Heart left ventricle (tissue), 13 donors: ENCODE measurements around the gene PRKACG.

Experiments
- CTCF ChIP-seq, 12 donors: fragments of 200-600 bp; sonication (generic) in 4 of 12; IDR thresholded peaks; one replicate each; pipeline versions ENCODE4 v1.5.0 to v1.8.0; 2018 to 2022; ENCODE audit warnings: antibody characterized with exemption in 12 of 12, mild to moderate bottlenecking in 5 of 12
- POLR2A ChIP-seq, 2 donors: fragments of 450-650 bp; IDR thresholded peaks; one replicate each; pipeline ENCODE4 v1.6.1; 2017; ENCODE audit warnings: antibody characterized with exemption in 2 of 2, mild to moderate bottlenecking in 2 of 2, moderate library complexity in 2 of 2
- donor health status: ischemic (EF 13 %, LVEDD 7.1; RV severe dilation, severe dysfunction).
- donor health status: DM: no; HTN: yes; CAD: no.
- donor health status: DM: no; HTN: no; CAD: no.
- donor health status: ischemic (EF 25% LVEDD 6.9; RV normal size, moderate dysfunction).
- donor health status: ischemic (EF 25% LVEDD 5.7; RV mildly dilated, moderate dysfunction).
- donor health status: ischemic (EF 35%, LVEDD 5.7; RV mildly dilated, moderate dysfunction).
- donor health status: nonischemic (EF 11% LVEDD 7.7; RV severe dilation, severe dysfunction).
- donor health status: DM: yes; HTN: yes; CAD: no.
- donor health status: PGD.
- donor health status: ischemic (EF 29% LVEDD 5.4; RV normal size, mild dysfunction).
- donor health status: nonischemic (EF 23%, LVEDD 6.1; RV moderate dilation, normal function).

GRCh38 chr9:69035438-69036308, 21.8 kb upstream of the PRKACG start, which contains the start of gene FXN:
- TF ChIP-seq CTCF (IDR thresholded peaks at IDR 0.05) (peak; percentile 97 to 100 (median 99)), POLR2A (IDR thresholded peaks at IDR 0.05) (peak in 1 of 2 donors; percentile 56)
